ENCODE measurements around the gene AMDHD2.
A peak's percentile ranks its signal among the peaks of the same experiment; 100 is the strongest.

The AMDHD2 gene

DNA sequence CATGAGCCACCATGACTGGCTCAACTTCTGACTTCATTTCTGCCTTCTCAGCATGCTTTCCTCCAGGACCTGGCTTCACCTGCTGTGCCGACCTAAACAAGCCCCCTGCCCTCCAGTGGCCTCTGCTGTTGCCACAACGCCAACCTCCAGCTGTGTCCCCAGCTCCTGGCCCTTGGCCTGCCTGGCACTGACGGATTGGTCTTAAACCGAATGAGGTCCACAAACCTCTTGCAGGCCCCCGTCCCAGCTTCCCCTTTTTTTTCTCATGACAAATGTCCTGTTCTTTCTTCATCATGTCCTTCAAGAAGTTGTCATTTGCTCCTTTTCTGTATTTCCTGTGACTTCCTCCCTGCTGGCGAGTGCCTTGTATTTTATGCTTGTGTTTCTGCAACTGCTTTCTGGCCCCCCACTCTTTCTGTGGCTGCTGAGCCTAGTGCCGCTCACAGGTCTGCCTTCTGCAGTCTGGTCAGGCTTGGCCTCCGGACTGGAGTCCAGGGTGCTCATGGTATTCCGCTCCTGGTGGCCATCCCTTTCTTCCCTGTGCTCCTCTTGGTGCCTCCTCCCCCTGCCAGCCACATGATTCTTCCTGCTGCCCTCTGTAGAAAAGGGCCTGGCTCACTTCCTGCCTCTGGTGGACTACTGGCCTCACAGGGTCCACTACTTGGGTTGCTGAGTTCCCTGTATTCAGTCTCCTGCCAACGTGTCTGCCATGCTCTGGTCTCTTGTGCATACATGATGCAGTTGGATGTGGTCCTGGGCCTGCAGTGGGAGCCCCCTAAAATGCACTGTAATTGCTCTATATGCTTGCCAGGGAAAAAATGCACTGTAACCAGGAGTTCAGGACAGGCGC is 3.6 kb upstream of the AMDHD2 start:
- no peaks in the 10 kb centered on the region for H3K27me3 ChIP-seq (ENCODE audit: control insufficient read depth in 1 of 2, insufficient read depth in 1 of 2, low read length in 2 of 2)

DNA sequence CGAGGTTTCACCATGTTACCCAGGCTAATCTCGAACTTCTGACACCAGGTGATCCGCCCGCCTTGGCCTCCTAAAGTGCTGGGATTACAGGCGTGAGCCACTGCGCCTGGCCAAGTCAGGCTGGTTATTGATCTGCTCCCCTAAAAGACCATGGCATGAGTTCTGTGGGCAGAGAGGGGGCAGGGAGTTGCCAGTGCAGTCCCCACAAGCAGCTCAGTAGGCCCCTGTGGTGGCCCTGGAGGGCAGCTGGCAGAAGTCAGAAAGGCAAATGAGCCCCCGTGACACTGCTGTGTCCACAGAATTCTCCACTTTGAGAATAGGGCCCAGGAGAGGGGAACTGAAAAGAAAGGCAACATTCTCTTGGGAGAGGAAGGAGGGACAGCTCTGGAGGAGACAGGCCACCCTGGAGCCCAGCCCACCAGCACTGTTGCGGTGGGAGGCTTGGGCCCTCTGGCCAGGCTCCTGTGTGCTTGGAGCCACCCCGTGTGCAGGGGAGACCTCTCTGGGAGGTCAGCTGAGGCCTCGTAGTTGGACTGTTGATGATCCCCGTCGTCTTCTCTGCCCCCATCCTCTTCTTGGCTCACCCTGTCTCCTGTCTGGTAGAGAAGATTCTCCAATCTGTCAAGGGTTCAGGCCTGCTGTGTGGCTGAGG is 2.1 kb upstream of the AMDHD2 start:
- no peak overlapping the region for H3K27ac ChIP-seq (ENCODE audit: low read length, poor library complexity, severe bottlenecking)
- peak overlapping the region; percentile 43 for H4K8ac ChIP-seq (ENCODE audit: low read length)
- peak overlapping the region in 1 of 2 experiments; percentile 41 for H3K4me3 ChIP-seq (ENCODE audit: insufficient read depth in 1 of 2, low read depth in 1 of 2, low read length in 2 of 2)
- H2BK12ac ChIP-seq (ENCODE audit: low read length in 2 of 2) = no peak overlapping the region
- H2BK5ac ChIP-seq (ENCODE audit: low read depth, low read length, poor library complexity, severe bottlenecking) = no peak overlapping the region
- H3K9me3 ChIP-seq (ENCODE audit: control insufficient read depth, low read length) = no peaks in the 10 kb centered on the region
- no peaks in the 10 kb centered on the region for H3K27me3 ChIP-seq (ENCODE audit: control insufficient read depth in 1 of 2, insufficient read depth in 1 of 2, low read length in 2 of 2)
- peaks cover 23 to 55% of the 10 kb centered on the region in 2 experiments for H3K36me3 ChIP-seq (ENCODE audit: control insufficient read depth in 1 of 2, insufficient read depth in 2 of 2, low read depth in 1 of 2, low read length in 2 of 2)
- peaks cover 60% of the 10 kb centered on the region for H3K4me1 ChIP-seq (ENCODE audit: control insufficient read depth, insufficient read depth, low read depth, low read length)
- peak overlapping the region; percentile 59 for H4K91ac ChIP-seq (ENCODE audit: low read length)
- H3K9ac ChIP-seq (ENCODE audit: low read length) = peak overlapping the region; percentile 75
- no peak overlapping the region for H3K23ac ChIP-seq (ENCODE audit: low read length in 2 of 2)
- H3K4ac ChIP-seq (ENCODE audit: low read depth in 1 of 2, low read length in 2 of 2) = peak overlapping the region in 1 of 2 experiments; percentile 25
- H3K79me1 ChIP-seq (replicated peaks; ENCODE audit: low read length, poor library complexity, severe bottlenecking) = peaks cover 2% of the 10 kb centered on the region
- no peak overlapping the region for H2BK120ac ChIP-seq (ENCODE audit: low read depth, low read length)
- H2AFZ ChIP-seq (ENCODE audit: low read depth, low read length) = no peak overlapping the region
- no peak overlapping the region for H3K18ac ChIP-seq (ENCODE audit: low read depth in 1 of 2, low read length in 2 of 2)
- no peak overlapping the region for H2BK15ac ChIP-seq (ENCODE audit: low read depth, poor library complexity, severe bottlenecking)
- H2AK5ac ChIP-seq (ENCODE audit: low read length, severe bottlenecking) = peak overlapping the region; percentile 12
- DNase-seq = no peak
- no peak overlapping the region for H3K4me2 ChIP-seq (ENCODE audit: low read length, poor library complexity, severe bottlenecking)
- no peak overlapping the region for H3K14ac ChIP-seq (ENCODE audit: low read length in 2 of 2)
- WGBS = 94% methylated on average over 12 of the region's 12 CpGs

More for the DNA sequence above, 3.6 kb upstream of the AMDHD2 start:
- Histone ChIP-seq H2AFZ (ENCODE audit: low read depth, low read length) (no peak overlapping the region), H3K9me3 (ENCODE audit: control insufficient read depth, low read length) (no peaks in the 10 kb centered on the region), H3K36me3 (ENCODE audit: control insufficient read depth in 1 of 2, insufficient read depth in 2 of 2, low read depth in 1 of 2, low read length in 2 of 2) (peaks cover 16 to 48% of the 10 kb centered on the region in 2 experiments), H4K91ac (ENCODE audit: low read length) (no peak overlapping the region), H2BK15ac (ENCODE audit: low read depth, poor library complexity, severe bottlenecking) (no peak overlapping the region), H3K18ac (ENCODE audit: low read depth in 1 of 2, low read length in 2 of 2) (no peak overlapping the region), H2BK12ac (ENCODE audit: low read length in 2 of 2) (no peak overlapping the region), H3K4me3 (ENCODE audit: insufficient read depth in 1 of 2, low read depth in 1 of 2, low read length in 2 of 2) (peak overlapping the region in 1 of 2 experiments; percentile 96), H3K79me1 (replicated peaks; ENCODE audit: low read length, poor library complexity, severe bottlenecking) (peaks cover 2% of the 10 kb centered on the region), H3K23ac (ENCODE audit: low read length in 2 of 2) (no peak overlapping the region), H3K4ac (ENCODE audit: low read depth in 1 of 2, low read length in 2 of 2) (no peak overlapping the region), H3K27ac (ENCODE audit: low read length, poor library complexity, severe bottlenecking) (no peak overlapping the region), H3K9ac (ENCODE audit: low read length) (peak overlapping the region; percentile 96), H2AK5ac (ENCODE audit: low read length, severe bottlenecking) (no peak overlapping the region), H4K8ac (ENCODE audit: low read length) (no peak overlapping the region), H3K14ac (ENCODE audit: low read length in 2 of 2) (no peak overlapping the region), H2BK5ac (ENCODE audit: low read depth, low read length, poor library complexity, severe bottlenecking) (no peak overlapping the region), H3K4me1 (ENCODE audit: control insufficient read depth, insufficient read depth, low read depth, low read length) (peaks cover 74% of the 10 kb centered on the region), H3K4me2 (ENCODE audit: low read length, poor library complexity, severe bottlenecking) (peak overlapping the region; percentile 35), H2BK120ac (ENCODE audit: low read depth, low read length) (no peak overlapping the region)
- WGBS = 90% methylated on average over 11 of the region's 11 CpGs
- DNase-seq = peak; percentile 46

DNA sequence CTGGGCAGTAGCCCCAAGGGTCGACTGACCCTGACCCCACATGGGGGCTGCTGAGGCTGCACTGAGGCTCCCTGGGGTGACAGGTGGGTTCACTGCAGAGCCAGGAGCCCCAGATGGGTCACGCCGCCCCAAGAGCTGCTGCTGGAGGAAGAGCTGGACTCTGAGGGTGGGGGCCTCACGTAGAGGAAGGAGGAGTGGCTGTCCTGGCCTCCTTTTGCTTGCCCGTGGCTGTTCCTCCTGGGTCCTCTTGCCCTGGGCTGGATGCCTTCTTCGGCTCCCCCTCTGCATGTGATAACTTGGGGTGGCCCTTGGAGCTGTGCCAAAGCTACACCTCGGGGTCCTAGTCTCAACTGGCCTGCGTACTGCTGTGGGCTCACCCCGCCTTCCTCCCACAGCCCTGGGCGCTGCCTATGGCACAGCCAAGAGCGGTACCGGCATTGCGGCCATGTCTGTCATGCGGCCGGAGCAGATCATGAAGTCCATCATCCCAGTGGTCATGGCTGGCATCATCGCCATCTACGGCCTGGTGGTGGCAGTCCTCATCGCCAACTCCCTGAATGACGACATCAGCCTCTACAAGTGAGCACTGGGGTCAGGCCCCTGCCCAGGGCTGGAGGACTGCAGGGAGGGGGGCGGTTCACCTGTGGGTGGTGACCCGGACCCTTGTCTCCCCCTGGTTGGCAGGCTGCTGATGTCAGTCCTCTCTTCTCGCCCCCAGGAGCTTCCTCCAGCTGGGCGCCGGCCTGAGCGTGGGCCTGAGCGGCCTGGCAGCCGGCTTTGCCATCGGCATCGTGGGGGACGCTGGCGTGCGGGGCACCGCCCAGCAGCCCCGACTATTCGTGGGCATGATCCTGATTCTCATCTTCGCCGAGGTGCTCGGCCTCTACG is 1.1 kb upstream of the AMDHD2 start:
- no peak for DNase-seq
- peaks cover 57% of the 10 kb centered on the region for H3K4me1 ChIP-seq (ENCODE audit: control insufficient read depth, insufficient read depth, low read depth, low read length)
- H2AK5ac ChIP-seq (ENCODE audit: low read length, severe bottlenecking) = no peak overlapping the region
- H3K23ac ChIP-seq (ENCODE audit: low read length in 2 of 2) = no peak overlapping the region
- no peak overlapping the region for H3K27ac ChIP-seq (ENCODE audit: low read length, poor library complexity, severe bottlenecking)
- peak overlapping the region; percentile 32 to 49 for H2BK12ac ChIP-seq (ENCODE audit: low read length in 2 of 2)
- no peak overlapping the region for H2BK5ac ChIP-seq (ENCODE audit: low read depth, low read length, poor library complexity, severe bottlenecking)
- WGBS = 94% methylated on average over 39 of the region's 39 CpGs
- no peaks in the 10 kb centered on the region for H3K27me3 ChIP-seq (ENCODE audit: control insufficient read depth in 1 of 2, insufficient read depth in 1 of 2, low read length in 2 of 2)
- peak overlapping the region; percentile 74 for H2BK15ac ChIP-seq (ENCODE audit: low read depth, poor library complexity, severe bottlenecking)
- H4K8ac ChIP-seq (ENCODE audit: low read length) = peak overlapping the region; percentile 57
- H3K79me1 ChIP-seq (replicated peaks; ENCODE audit: low read length, poor library complexity, severe bottlenecking) = peaks cover 12% of the 10 kb centered on the region
- H3K14ac ChIP-seq (ENCODE audit: low read length in 2 of 2) = no peak overlapping the region
- no peak overlapping the region for H2AFZ ChIP-seq (ENCODE audit: low read depth, low read length)
- no peak overlapping the region for H3K4ac ChIP-seq (ENCODE audit: low read depth in 1 of 2, low read length in 2 of 2)
- H3K36me3 ChIP-seq (ENCODE audit: control insufficient read depth in 1 of 2, insufficient read depth in 2 of 2, low read depth in 1 of 2, low read length in 2 of 2) = peaks cover 33 to 65% of the 10 kb centered on the region in 2 experiments
- no peak overlapping the region for H3K4me2 ChIP-seq (ENCODE audit: low read length, poor library complexity, severe bottlenecking)
- peak overlapping the region; percentile 73 for H4K91ac ChIP-seq (ENCODE audit: low read length)
- peak overlapping the region in 1 of 2 experiments; percentile 44 for H3K4me3 ChIP-seq (ENCODE audit: insufficient read depth in 1 of 2, low read depth in 1 of 2, low read length in 2 of 2)
- no peak overlapping the region for H2BK120ac ChIP-seq (ENCODE audit: low read depth, low read length)
- H3K9ac ChIP-seq (ENCODE audit: low read length) = peak overlapping the region; percentile 75
- H3K9me3 ChIP-seq (ENCODE audit: control insufficient read depth, low read length) = no peaks in the 10 kb centered on the region
- no peak overlapping the region for H3K18ac ChIP-seq (ENCODE audit: low read depth in 1 of 2, low read length in 2 of 2)

All from mesenchymal stem cell (in vitro differentiated cells and primary cell).